A549 (cell line): ENCODE results near the gene FGD4. TPM values are rescaled to one million over a fixed set of nuclear protein-coding genes. Genes with fewer than 3 reads are reported as not detected.

Experiments used
- ATAC-seq, 2 experiments: fragments of 200-7000 bp in 1 of 2; fragments of >200 bp in 1 of 2; cut with Nextera tagmentation in 1 of 2; cut with Tn5 transposase in 1 of 2; 3 replicates each; pipeline versions ENCODE4 v1.8.0 to v1.9.1; 2018 to 2020; ENCODE audit warnings: mild to moderate bottlenecking in 1 of 2, moderate library complexity in 1 of 2
- CTCF ChIA-PET: fragments of 300-600 bp; sonication (Branson Sonifier 250); formaldehyde crosslinking; extraction: SDS; loops from one replicate; lab custom pipeline; 2021; ENCODE audit warnings: antibody characterized with exemption, inconsistent platforms; lab: Yijun Ruan, JAX
- POLR2A ChIA-PET: fragments of 350-600 bp; formaldehyde crosslinking; extraction: SDS; loops from one replicate; lab custom pipeline; 2021; ENCODE audit warnings: antibody characterized with exemption, inconsistent platforms; lab: Yijun Ruan, JAX
- DNase-seq, 2 experiments: peaks; one replicate each; pipeline versions ENCODE4 v3.0.0 to v3.0.0-alpha.2; 2011 to 2016; ENCODE audit warnings: low read depth in 1 of 2, low spot score in 1 of 2
- FAIRE-seq: peaks from 2 replicates; lab custom pipeline; 2011; peaks lifted over from hg19 to GRCh38; lab: Jason Lieb, UNC
- H3K27ac ChIP-seq, 2 experiments: fragments of >200 bp; sonication (Bioruptor Twin); formaldehyde crosslinking; 3 replicates each; pipeline ENCODE4 v1.5.1; 2016 to 2017
- H3K4me1 ChIP-seq: fragments of >200 bp; sonication (Bioruptor Twin); formaldehyde crosslinking; 3 replicates; pipeline ENCODE4 v1.6.1; 2016
- H3K4me2 ChIP-seq: fragments of >200 bp; sonication (Bioruptor Twin); formaldehyde crosslinking; 3 replicates; pipeline ENCODE4 v1.6.1; 2016
- H3K4me3 ChIP-seq: fragments of >200 bp; sonication (Bioruptor Twin); formaldehyde crosslinking; 3 replicates; pipeline ENCODE4 v1.5.1; 2016
- H3K9me3 ChIP-seq: fragments of >200 bp; sonication (Bioruptor Twin); formaldehyde crosslinking; 3 replicates; pipeline ENCODE4 v1.6.1; 2016
- BCL3 ChIP-seq: fragments of >200 bp; sonication (Bioruptor Twin); formaldehyde crosslinking; IDR thresholded peaks from 3 replicates; pipeline ENCODE4 v1.6.1; 2016
- BHLHE40 ChIP-seq: IDR thresholded peaks from 2 replicates; pipeline ENCODE4 v1.6.1; 2012; ENCODE audit warnings: low read depth, low read length, inconsistent platforms
- CBX2 ChIP-seq: fragments of 200-600 bp; sonication (generic); IDR thresholded peaks from 2 replicates; pipeline ENCODE4 v1.6.1; 2016; ENCODE audit warnings: low read depth, mild to moderate bottlenecking, borderline replicate concordance
- CBX8 ChIP-seq: fragments of 200-600 bp; sonication (generic); IDR thresholded peaks from 2 replicates; pipeline ENCODE4 v1.6.1; 2016
- CHD2 ChIP-seq: fragments of 150-350 bp; IDR thresholded peaks from 2 replicates; pipeline ENCODE4 v1.6.1; 2014; ENCODE audit warnings: low read length; ENCODE audit not compliant: partially characterized antibody
- E2F6 ChIP-seq: IDR thresholded peaks from 2 replicates; pipeline ENCODE4 v1.6.1; 2012; ENCODE audit warnings: low read depth, borderline replicate concordance
- EHF ChIP-seq: fragments of 250-450 bp; sonication (Bioruptor Pico); IDR thresholded peaks from 2 replicates; pipeline ENCODE4 v1.5.0; 2020; ENCODE audit warnings: mild to moderate bottlenecking
- ELK1 ChIP-seq: fragments of 150-350 bp; IDR thresholded peaks from 2 replicates; pipeline ENCODE4 v1.6.1; 2014; ENCODE audit warnings: low read depth, mild to moderate bottlenecking, low read length
- ESRRA ChIP-seq: fragments of 150-350 bp; IDR thresholded peaks from 2 replicates; pipeline ENCODE4 v1.6.1; 2014; ENCODE audit warnings: mild to moderate bottlenecking, low read length, borderline replicate concordance
- FOXS1 ChIP-seq: fragments of 250-450 bp; sonication (Bioruptor Pico); IDR thresholded peaks from 2 replicates; pipeline ENCODE4 v1.5.0; 2020; ENCODE audit warnings: mild to moderate bottlenecking, moderate library complexity
- HDAC2 ChIP-seq: fragments of 200-600 bp; sonication (generic); IDR thresholded peaks from 2 replicates; pipeline ENCODE4 v1.6.1; 2016
- HES2 ChIP-seq: fragments of >200 bp; sonication (Bioruptor Twin); formaldehyde crosslinking; IDR thresholded peaks from 2 replicates; pipeline ENCODE4 v1.6.1; 2016
- HEYL ChIP-seq: fragments of 250-450 bp; sonication (Bioruptor Pico); IDR thresholded peaks from 2 replicates; pipeline ENCODE4 v1.8.0; 2021; ENCODE audit warnings: mild to moderate bottlenecking, moderate library complexity
- HOXA7 ChIP-seq: fragments of 250-450 bp; sonication (Bioruptor Pico); IDR thresholded peaks from 2 replicates; pipeline ENCODE4 v1.5.0; 2020; ENCODE audit warnings: mild to moderate bottlenecking, moderate library complexity
- HOXB13 ChIP-seq: fragments of 250-450 bp; sonication (Bioruptor Pico); IDR thresholded peaks from 2 replicates; pipeline ENCODE4 v1.5.0; 2020; ENCODE audit warnings: low read depth, mild to moderate bottlenecking, moderate library complexity
- KDM1A ChIP-seq: fragments of 200-600 bp; sonication (generic); IDR thresholded peaks from 2 replicates; pipeline ENCODE4 v1.6.1; 2016; ENCODE audit warnings: low read depth, mild to moderate bottlenecking
- MAZ ChIP-seq: fragments of 150-350 bp; IDR thresholded peaks from 2 replicates; pipeline ENCODE4 v1.6.1; 2014; ENCODE audit warnings: antibody characterized with exemption, low read depth, low read length, borderline replicate concordance
- MYC ChIP-seq: IDR thresholded peaks from 2 replicates; pipeline ENCODE4 v1.6.1; 2012; ENCODE audit warnings: mild to moderate bottlenecking, inconsistent platforms, low read length, improper control_type of control experiment, borderline replicate concordance
- NPAS2 ChIP-seq: fragments of 250-450 bp; sonication (Bioruptor Pico); IDR thresholded peaks from 2 replicates; pipeline ENCODE4 v1.8.0; 2022; ENCODE audit warnings: mild to moderate bottlenecking, moderate library complexity, borderline replicate concordance
- NR3C1 ChIP-seq: fragments of >200 bp; sonication (Bioruptor Twin); formaldehyde crosslinking; IDR thresholded peaks from 3 replicates; pipeline ENCODE4 v1.6.1; 2017
- POLR2AphosphoS2 ChIP-seq: conservative IDR thresholded peaks from 2 replicates; pipeline ENCODE4 v1.6.1; 2012; ENCODE audit warnings: low read length, improper control_type of control experiment, inconsistent platforms
- RARB ChIP-seq: fragments of 250-450 bp; sonication (Bioruptor Pico); IDR thresholded peaks from 2 replicates; pipeline ENCODE4 v1.8.0; 2021; ENCODE audit warnings: mild to moderate bottlenecking, moderate library complexity
- SREBF2 ChIP-seq: fragments of 450-650 bp; IDR thresholded peaks from 2 replicates; pipeline ENCODE4 v1.6.1; 2014; ENCODE audit warnings: mild to moderate bottlenecking, moderate library complexity
- TP53 ChIP-seq: fragments of 250-450 bp; sonication (Bioruptor Pico); IDR thresholded peaks from 2 replicates; pipeline ENCODE4 v1.5.0; 2021; ENCODE audit warnings: mild to moderate bottlenecking, moderate library complexity
- USF2 ChIP-seq: fragments of 450-650 bp; IDR thresholded peaks from 2 replicates; pipeline ENCODE4 v1.6.1; 2014; ENCODE audit warnings: antibody characterized with exemption
- ZFP36 ChIP-seq: fragments of 450-650 bp; IDR thresholded peaks from 2 replicates; pipeline ENCODE4 v1.6.1; 2014; ENCODE audit warnings: borderline replicate concordance; ENCODE audit not compliant: partially characterized antibody
- ZNF302 ChIP-seq: fragments of 250-450 bp; sonication (Bioruptor Pico); IDR thresholded peaks from 2 replicates; pipeline ENCODE4 v1.9.0; 2021; ENCODE audit warnings: inconsistent platforms, mild to moderate bottlenecking, moderate library complexity
- ZSCAN20 ChIP-seq: fragments of 250-450 bp; sonication (Bioruptor Pico); IDR thresholded peaks from 2 replicates; pipeline ENCODE4 v1.8.0; 2022; ENCODE audit warnings: mild to moderate bottlenecking, moderate library complexity
- WGBS: methylation state at CpG from one replicate; pipeline ENCODE4 v1.1.6; 2017; ENCODE audit errors: missing lambda C conversion rate; 5-methylcytosine and 5-hydroxymethylcytosine counted together
- polyA plus RNA-seq, 4 experiments: library from polyadenylated mRNA; depleted of rRNA in 3 of 4; stranded (reverse); fragments of >200 nt; fragmentation: RNase III in 1 of 4; extraction: RNeasy Plus Mini Kit Qiagen cat#74134 plus additional on column Dnase treatment in 1 of 4; gene quantifications; 2 replicates in 3 of 4; 3 replicates in 1 of 4; pipeline ENCODE4 v1.2.3, GENCODE V29; 2011 to 2017

FGD4 gene
- polyA plus RNA-seq, 2 of the 4 experiments (the other 2 are of a cell fraction), result 2.2 to 6.0 TPM

GRCh38 chr12:32502693-32503502 is 103.5 kb downstream of the FGD4 start:
- TF ChIP-seq HEYL, result no peak
- TF ChIP-seq BHLHE40, result no peak
- TF ChIP-seq TP53, result no peak
- no peak for TF ChIP-seq MYC
- no peak for TF ChIP-seq SREBF2
- TF ChIP-seq HES2, result no peak
- no peak for TF ChIP-seq ELK1
- no peak for TF ChIP-seq NPAS2 (CRISPR knock-in tag)
- Histone ChIP-seq H3K9me3 (no peaks in the 10 kb centered on the region), H3K27ac (no peak overlapping the region), H3K4me3 (no peak overlapping the region), H3K4me2 (no peak overlapping the region), H3K4me1 (peaks cover 6% of the 10 kb centered on the region; the same call in 1 of the 3 replicates)
- ATAC-seq (no peak), FAIRE-seq (no peak), DNase-seq (no peak)
- WGBS, result 42% methylated on average over 3 of the region's 3 CpGs
- ChIA-PET POLR2A (no interaction called here), CTCF (interaction anchor here (1.0 kb wide), 1 partner anchor 11 kb away, joined by 5 read pairs; no protein-coding TSS in a partner anchor)

GRCh38 chr12:32503730-32504129 is 104.4 kb downstream of the FGD4 start:
- H3K4me2 ChIP-seq, result no peak overlapping the region
- 91% methylated on average over 2 of the region's 2 CpGs for whole genome bisulfite sequencing
- peaks cover 6% of the 10 kb centered on the region; the same call in 1 of the 3 replicates for H3K4me1 ChIP-seq
- H3K27ac ChIP-seq, result no peak overlapping the region
- TF ChIP-seq ESRRA, result no peak
- no peak for TF ChIP-seq CBX2
- no peak for TF ChIP-seq E2F6
- no peak for TF ChIP-seq POLR2AphosphoS2
- TF ChIP-seq HOXA7 (CRISPR knock-in tag), result no peak
- TF ChIP-seq ZNF302, result no peak
- no peak for TF ChIP-seq NPAS2 (CRISPR knock-in tag)
- TF ChIP-seq TP53, result no peak
- TF ChIP-seq ZSCAN20, result no peak
- no peak for TF ChIP-seq EHF (CRISPR knock-in tag)
- TF ChIP-seq BHLHE40, result no peak
- TF ChIP-seq HOXB13 (CRISPR knock-in tag), result no peak
- TF ChIP-seq FOXS1 (CRISPR knock-in tag), result no peak
- no peak for TF ChIP-seq USF2
- ChIA-PET CTCF (no interaction called here), POLR2A (no interaction called here)
- H3K9me3 ChIP-seq, result no peaks in the 10 kb centered on the region
- FAIRE-seq, result no peak
- ATAC-seq, result no peak
- no peak for DNase-seq
- no peak overlapping the region for H3K4me3 ChIP-seq

GRCh38 chr12:32504591-32504990 is 105.2 kb downstream of the FGD4 start:
- H3K4me3 ChIP-seq, result no peak overlapping the region
- TF ChIP-seq HES2, result no peak
- no peak for TF ChIP-seq RARB
- TF ChIP-seq HDAC2, result no peak
- no peak for TF ChIP-seq ZFP36
- TF ChIP-seq BCL3, result no peak
- no peak for TF ChIP-seq USF2
- no peak for TF ChIP-seq ZSCAN20
- TF ChIP-seq CBX8, result no peak
- no peak for TF ChIP-seq HEYL
- no peak for TF ChIP-seq SREBF2
- no peak for TF ChIP-seq NR3C1
- TF ChIP-seq CHD2, result no peak
- TF ChIP-seq KDM1A, result no peak
- no peak for TF ChIP-seq POLR2AphosphoS2
- no peak for TF ChIP-seq HOXA7 (CRISPR knock-in tag)
- no peak for TF ChIP-seq ESRRA
- TF ChIP-seq NPAS2 (CRISPR knock-in tag), result no peak
- no peak for TF ChIP-seq MAZ
- ATAC-seq (no peak), FAIRE-seq (no peak), DNase-seq (no peak)
- no peak overlapping the region for H3K4me2 ChIP-seq
- no peaks in the 10 kb centered on the region for H3K9me3 ChIP-seq
- no peak overlapping the region for H3K27ac ChIP-seq
- ChIA-PET POLR2A (no interaction called here), CTCF (no interaction called here)
- H3K4me1 ChIP-seq, result peaks cover 6% of the 10 kb centered on the region; the same call in 1 of the 3 replicates
- 94% methylated on average over 3 of the region's 3 CpGs for WGBS
